ENCODE data around the gene DIS3L2. TPM values are rescaled to one million over a fixed set of nuclear protein-coding genes. Genes with fewer than 3 reads are reported as not detected.
"Not testable (repeated sequence)": the region's sequence is repeated elsewhere in the genome, so short reads cannot be mapped to it uniquely, and the experiment has no call there.

DIS3L2 gene
- total and polyA plus RNA-seq, 8 donors, result 13.0 to 24.0 (median 16.8) TPM

DNA sequence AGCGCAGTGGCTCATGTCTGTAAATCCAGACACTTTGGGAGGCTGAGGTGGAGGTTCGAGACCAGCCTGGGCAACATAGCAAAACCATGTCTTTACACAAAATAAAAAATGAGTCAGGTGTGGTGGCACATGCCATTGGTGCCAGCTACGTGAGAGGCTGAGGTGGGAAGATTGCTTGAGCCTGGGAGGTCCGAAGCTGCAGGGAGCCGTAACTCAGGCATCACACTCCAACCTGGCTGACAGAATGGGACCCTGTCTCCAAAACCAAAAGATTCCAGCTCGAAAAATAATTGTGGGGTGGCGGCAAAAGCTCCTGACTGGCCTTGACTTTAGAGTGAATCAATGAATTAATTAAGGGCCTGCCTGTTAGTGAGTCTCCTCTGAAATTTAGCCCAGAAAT is 415.8 kb downstream of the DIS3L2 start:
- DNase-seq, result peak in 1 of 6 donors; percentile 13
- no peak for FAIRE-seq
- Histone ChIP-seq H3K9me3 (no peaks in the 10 kb centered on the region), H3K4me3 (no peak overlapping the region), H3K36me3 (no peaks in the 10 kb centered on the region), H3K27ac (no peak overlapping the region), H3K4me1 (no peaks in the 10 kb centered on the region), H3K27me3 (no peaks in the 10 kb centered on the region)
- TF ChIP-seq CTCF (IDR thresholded peaks at IDR 0.05), result no peak
- intact Hi-C loops (cut with DNase I), result no loop called here
- ATAC-seq, result no peak
- 83 to 87% methylated on average over 7 of the region's 7 CpGs for WGBS, 2 donors

- Histone ChIP-seq H3K4me1 (no peaks in the 10 kb centered on the region), H3K27ac (no peak overlapping the region), H3K27me3 (no peaks in the 10 kb centered on the region), H3K36me3 (no peaks in the 10 kb centered on the region), H3K9me3 (no peaks in the 10 kb centered on the region), H3K4me3 (no peak overlapping the region)
- no peak for ATAC-seq
- WGBS, 2 donors, result 76 to 81% methylated on average over 16 to 17 of the region's 17 CpGs
- FAIRE-seq, result no peak
- peak in 2 of 6 donors; percentile 39 to 54 for DNase-seq
- no peak for TF ChIP-seq CTCF (IDR thresholded peaks at IDR 0.05)
- intact Hi-C loops (cut with DNase I), result no loop called here
Observed at GRCh38 chr2:232377841-232378734, 416.6 kb downstream of the DIS3L2 start.

- FAIRE-seq; H3K4me3 ChIP-seq; H3K36me3 ChIP-seq; H3K4me1 ChIP-seq; H3K27ac ChIP-seq; intact Hi-C loops (cut with DNase I); ATAC-seq; H3K27me3 ChIP-seq; H3K9me3 ChIP-seq: not testable (repeated sequence)
- WGBS, 2 donors, result 84 to 94% methylated on average over 11 to 12 of the region's 12 CpGs
- peak in 1 of 6 donors; percentile 44 for DNase-seq
Observed at GRCh38 chr2:232378735-232379151, 417.2 kb downstream of the DIS3L2 start, which contains the start of gene ALPP. ALPP (plus strand) TSS chr2:232378751; CDS start chr2:232378803, 52 bp downstream.

- FAIRE-seq; intact Hi-C loops (cut with DNase I); H3K9me3 ChIP-seq; H3K4me1 ChIP-seq; H3K36me3 ChIP-seq; ATAC-seq; H3K27me3 ChIP-seq; H3K27ac ChIP-seq; H3K4me3 ChIP-seq: not testable (repeated sequence)
- WGBS, 2 donors, result 75 to 89% methylated on average over 38 to 41 of the region's 41 CpGs
- DNase-seq, result peak in 2 of 6 donors; percentile 58 to 77
Observed at GRCh38 chr2:232379610-232380590, 418.4 kb downstream of the DIS3L2 start.

DNA sequence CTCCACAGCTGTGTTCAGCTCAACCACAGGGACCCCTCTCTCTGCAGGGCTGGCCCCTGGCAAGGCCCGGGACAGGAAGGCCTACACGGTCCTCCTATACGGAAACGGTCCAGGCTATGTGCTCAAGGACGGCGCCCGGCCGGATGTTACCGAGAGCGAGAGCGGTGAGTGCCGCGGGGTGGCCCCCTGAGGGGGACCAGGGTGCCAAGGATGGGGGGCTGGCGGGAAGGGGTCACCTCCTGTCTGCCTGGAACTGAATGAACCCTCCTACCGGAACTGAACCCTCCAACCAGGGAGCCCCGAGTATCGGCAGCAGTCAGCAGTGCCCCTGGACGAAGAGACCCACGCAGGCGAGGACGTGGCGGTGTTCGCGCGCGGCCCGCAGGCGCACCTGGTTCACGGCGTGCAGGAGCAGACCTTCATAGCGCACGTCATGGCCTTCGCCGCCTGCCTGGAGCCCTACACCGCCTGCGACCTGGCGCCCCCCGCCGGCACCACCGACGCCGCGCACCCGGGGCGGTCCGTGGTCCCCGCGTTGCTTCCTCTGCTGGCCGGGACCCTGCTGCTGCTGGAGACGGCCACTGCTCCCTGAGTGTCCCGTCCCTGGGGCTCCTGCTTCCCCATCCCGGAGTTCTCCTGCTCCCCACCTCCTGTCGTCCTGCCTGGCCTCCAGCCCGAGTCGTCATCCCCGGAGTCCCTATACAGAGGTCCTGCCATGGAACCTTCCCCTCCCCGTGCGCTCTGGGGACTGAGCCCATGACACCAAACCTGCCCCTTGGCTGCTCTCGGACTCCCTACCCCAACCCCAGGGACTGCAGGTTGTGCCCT is 419.9 kb downstream of the DIS3L2 start:
- H3K4me1 ChIP-seq; H3K4me3 ChIP-seq; intact Hi-C loops (cut with DNase I); H3K36me3 ChIP-seq; H3K27ac ChIP-seq; FAIRE-seq; H3K9me3 ChIP-seq: not testable (repeated sequence)
- WGBS, 2 donors, result 20% methylated on average over 39 to 59 of the region's 59 CpGs
- ATAC-seq (peak in 2 of 4 donors; percentile 9 to 37), DNase-seq (peak in 2 of 6 donors; percentile 49 to 73)
- peaks cover 0 to 11% (median under 1%) of the 10 kb centered on the region in 4 donors for H3K27me3 ChIP-seq

All from pancreas (tissue), 10 donors.